H9 (cell line): ENCODE results near the gene TNFSF8. TPM values are rescaled to one million over a fixed set of nuclear protein-coding genes. Genes with fewer than 3 reads are reported as not detected.

Experiments
- DNase-seq: peaks from one replicate; pipeline ENCODE4 v3.0.0-alpha.2; 2017
- H2AFZ ChIP-seq: one replicate; pipeline ENCODE4 v1.6.1; 2013; ENCODE audit warnings: mild to moderate bottlenecking, low read length, control low read depth, moderate library complexity
- H2AK5ac ChIP-seq: 2 replicates; pipeline ENCODE4 v1.6.1; 2013; ENCODE audit warnings: low read length, control low read depth, mixed read lengths; ENCODE audit not compliant: insufficient read length
- H2BK120ac ChIP-seq: one replicate; pipeline ENCODE4 v1.6.1; 2013; ENCODE audit warnings: low read depth, mild to moderate bottlenecking, low read length, control low read depth, inconsistent platforms; ENCODE audit not compliant: poor library complexity, severe bottlenecking
- H2BK12ac ChIP-seq: 2 replicates; pipeline ENCODE4 v1.6.1; 2013; ENCODE audit warnings: low read length, control low read depth, mixed read lengths, low read depth; ENCODE audit not compliant: insufficient read length
- H2BK15ac ChIP-seq: 2 replicates; pipeline ENCODE4 v1.6.1; 2013; ENCODE audit warnings: low read depth, low read length, control low read depth
- H2BK20ac ChIP-seq: one replicate; pipeline ENCODE4 v1.6.1; 2013; ENCODE audit warnings: low read depth, mild to moderate bottlenecking, low read length, control low read depth, inconsistent platforms; ENCODE audit not compliant: poor library complexity, severe bottlenecking
- H2BK5ac ChIP-seq: 2 replicates; pipeline ENCODE4 v1.6.1; 2013; ENCODE audit warnings: low read length, control low read depth, mixed read lengths; ENCODE audit not compliant: insufficient read length
- H3K14ac ChIP-seq: 2 replicates; pipeline ENCODE4 v1.6.1; 2013; ENCODE audit warnings: low read length, control low read depth; ENCODE audit not compliant: insufficient read depth
- H3K18ac ChIP-seq: 2 replicates; pipeline ENCODE4 v1.6.1; 2013; ENCODE audit warnings: low read depth, mild to moderate bottlenecking, mixed read lengths, low read length, control low read depth; ENCODE audit not compliant: insufficient read length
- H3K23ac ChIP-seq: 2 replicates; pipeline ENCODE4 v1.6.1; 2013; ENCODE audit warnings: low read length, control low read depth, mixed read lengths, low read depth; ENCODE audit not compliant: insufficient read length
- H3K23me2 ChIP-seq: 2 replicates; pipeline ENCODE4 v1.6.1; 2013; ENCODE audit warnings: low read depth, mild to moderate bottlenecking, mixed read lengths, low read length, control low read depth; ENCODE audit not compliant: insufficient read length, poor library complexity, severe bottlenecking
- H3K27ac ChIP-seq: 2 replicates; pipeline ENCODE4 v1.5.1; 2013; ENCODE audit warnings: low read length, control low read depth, mixed read lengths, low read depth; ENCODE audit not compliant: insufficient read length
- H3K27me3 ChIP-seq: 2 replicates; pipeline ENCODE4 v1.6.1; 2013; ENCODE audit warnings: low read length, control low read depth, inconsistent platforms; ENCODE audit not compliant: insufficient read depth
- H3K4ac ChIP-seq: 2 replicates; pipeline ENCODE4 v1.6.1; 2013; ENCODE audit warnings: low read depth, mild to moderate bottlenecking, control low read depth, inconsistent platforms, low read length, moderate library complexity
- H3K4me1 ChIP-seq: 2 replicates; pipeline ENCODE4 v1.6.1; 2013; ENCODE audit warnings: low read length, control low read depth, inconsistent platforms; ENCODE audit not compliant: insufficient read depth
- H3K4me2 ChIP-seq: 2 replicates; pipeline ENCODE4 v1.6.1; 2013; ENCODE audit warnings: low read length, control low read depth, mixed read lengths; ENCODE audit not compliant: insufficient read length, insufficient read depth
- H3K56ac ChIP-seq: 2 replicates; pipeline ENCODE4 v1.6.1; 2013; ENCODE audit warnings: low read depth, mild to moderate bottlenecking, mixed read lengths, low read length, control low read depth; ENCODE audit not compliant: insufficient read length
- H3K79me1 ChIP-seq: 2 replicates; pipeline ENCODE4 v1.6.1; 2013; ENCODE audit warnings: low read depth, mild to moderate bottlenecking, moderate library complexity, low read length, control low read depth, inconsistent platforms; ENCODE audit not compliant: insufficient read depth, poor library complexity, severe bottlenecking
- H3K79me2 ChIP-seq: 2 replicates; pipeline ENCODE4 v1.6.1; 2013; ENCODE audit warnings: low read length, control low read depth, inconsistent platforms; ENCODE audit not compliant: insufficient read depth
- H3K9ac ChIP-seq: 2 replicates; pipeline ENCODE4 v1.6.1; 2013; ENCODE audit warnings: low read length, control low read depth, mixed read lengths; ENCODE audit not compliant: insufficient read length; ENCODE audit errors: extremely low read depth
- H3K9me3 ChIP-seq: one replicate; pipeline ENCODE4 v1.6.1; 2013; ENCODE audit warnings: low read depth, low read length, inconsistent platforms; ENCODE audit not compliant: control insufficient read depth
- H3T11ph ChIP-seq: one replicate; pipeline ENCODE4 v1.6.1; 2013; ENCODE audit warnings: mild to moderate bottlenecking, low read length, control low read depth, inconsistent platforms
- H4K20me1 ChIP-seq: one replicate; pipeline ENCODE4 v1.6.1; 2013; ENCODE audit not compliant: control insufficient read depth, insufficient read length, insufficient read depth
- H4K5ac ChIP-seq: 2 replicates; pipeline ENCODE4 v1.6.1; 2013; ENCODE audit warnings: low read depth, mild to moderate bottlenecking, mixed read lengths, low read length, control low read depth; ENCODE audit not compliant: insufficient read length
- H4K8ac ChIP-seq: replicated peaks from 2 replicates; pipeline ENCODE4 v1.6.1; 2013; ENCODE audit warnings: low read length, control low read depth, mixed read lengths, low read depth; ENCODE audit not compliant: insufficient read length
- H4K91ac ChIP-seq: 2 replicates; pipeline ENCODE4 v1.6.1; 2013; ENCODE audit warnings: low read depth, mild to moderate bottlenecking, moderate library complexity, mixed read lengths, low read length, control low read depth; ENCODE audit not compliant: insufficient read length
- H3K27ac Mint-ChIP-seq, 3 experiments: 2 replicates in 2 of 3; 3 replicates in 1 of 3; pipeline ENCODE4 v1.8.0; 2020 to 2021; ENCODE audit warnings: mixed read lengths in 3 of 3, mild to moderate bottlenecking in 1 of 3, moderate library complexity in 1 of 3
- H3K27me3 Mint-ChIP-seq: 2 replicates; pipeline ENCODE4 v1.8.0; 2021; ENCODE audit warnings: low read depth, mild to moderate bottlenecking, moderate library complexity, mixed read lengths
- H3K36me3 Mint-ChIP-seq, 3 experiments: 2 replicates in 2 of 3; 3 replicates in 1 of 3; pipeline ENCODE4 v1.8.0; 2020 to 2021; ENCODE audit warnings: low read depth in 3 of 3, mixed read lengths in 3 of 3; ENCODE audit not compliant: insufficient read depth in 1 of 3
- H3K4me1 Mint-ChIP-seq, 2 experiments: 2 replicates each; pipeline ENCODE4 v1.8.0; 2020; ENCODE audit warnings: mixed read lengths in 2 of 2
- H3K4me3 Mint-ChIP-seq, 2 experiments: 2 replicates in 1 of 2; 3 replicates in 1 of 2; pipeline ENCODE4 v1.8.0; 2020 to 2021; ENCODE audit warnings: mild to moderate bottlenecking in 2 of 2, mixed read lengths in 2 of 2, moderate library complexity in 1 of 2
- H3K9me3 Mint-ChIP-seq, 2 experiments: 2 replicates in 1 of 2; 3 replicates in 1 of 2; pipeline ENCODE4 v1.8.0; 2020; ENCODE audit warnings: mild to moderate bottlenecking in 2 of 2, mixed read lengths in 2 of 2, moderate library complexity in 1 of 2
- CTCF ChIP-seq: fragments of 200-600 bp; sonication (generic); conservative IDR thresholded peaks from 3 replicates; pipeline ENCODE4 v1.8.0; 2021; ENCODE audit warnings: antibody characterized with exemption, mild to moderate bottlenecking
- WGBS: extraction: QIAGEN DNeasy Blood & Tissue Kit; methylation state at CpG from one replicate; pipeline ENCODE4 v1.1.7; 2013; ENCODE audit warnings: missing lambda C conversion rate, low lambda C conversion rate, mixed read lengths; ENCODE audit not compliant: insufficient read length; ENCODE audit errors: extremely low coverage; 5-methylcytosine and 5-hydroxymethylcytosine counted together
- total RNA-seq: library from RNA; stranded (reverse); gene quantifications from 2 replicates; pipeline ENCODE4 v1.2.1, GENCODE V29; 2021

Gene TNFSF8
- total RNA-seq, 1 experiment from 2014 or later, result not detected

- Histone ChIP-seq H3K56ac (no peak overlapping the region), H3K9me3 (no peaks in the 10 kb centered on the region), H2BK5ac (no peak overlapping the region), H3K27ac (no peak overlapping the region), H3K14ac (no peak overlapping the region), H2AK5ac (no peak overlapping the region), H2BK15ac (no peak overlapping the region), H3K79me2 (no peaks in the 10 kb centered on the region), H3K9ac (no peak overlapping the region), H3T11ph (no peak overlapping the region), H4K91ac (no peak overlapping the region), H4K20me1 (no peaks in the 10 kb centered on the region), H2AFZ (no peak overlapping the region), H3K4me2 (no peak overlapping the region), H3K27me3 (no peaks in the 10 kb centered on the region), H2BK12ac (no peak overlapping the region), H2BK20ac (no peak overlapping the region), H3K18ac (no peak overlapping the region), H3K23ac (no peak overlapping the region), H3K4ac (no peak overlapping the region), H3K23me2 (no peaks in the 10 kb centered on the region), H2BK120ac (no peak overlapping the region), H3K79me1 (no peaks in the 10 kb centered on the region), H3K4me1 (no peaks in the 10 kb centered on the region; the same call in 1 of the 2 replicates), H4K5ac (no peak overlapping the region), H4K8ac (no peak overlapping the region)
- no peak overlapping the region for H3K27ac Mint-ChIP-seq
- no peak for DNase-seq
- peaks cover 1% of the 10 kb centered on the region in 2 experiments for H3K4me1 Mint-ChIP-seq
- H3K4me3 Mint-ChIP-seq, result no peak overlapping the region
- H3K36me3 Mint-ChIP-seq, result no peaks in the 10 kb centered on the region
- H3K27me3 Mint-ChIP-seq, result peaks cover 10% of the 10 kb centered on the region; the same call in 1 of the 2 replicates
- WGBS, result no CpG with 5 or more reads among the region's 4 CpGs
- H3K9me3 Mint-ChIP-seq, result no peaks in the 10 kb centered on the region
- TF ChIP-seq CTCF, result no peak
Measured at GRCh38 chr9:114856215-114856941, 74.0 kb downstream of the TNFSF8 start.
